Suprapubic skin (tissue), 4 donors: Measurements from ENCODE around the gene THSD7A. TPM values are rescaled to one million over a fixed set of nuclear protein-coding genes. Genes with fewer than 3 reads are reported as not detected.

Experiments
- DNase-seq, 2 donors: peaks; one replicate each; pipeline ENCODE4 v3.0.0-alpha.2; 2019; ENCODE audit warnings: low spot score in 2 of 2
- H3K27ac ChIP-seq: fragments of 200-600 bp; sonication (generic); one replicate; pipeline ENCODE4 v1.5.1; 2019
- H3K27me3 ChIP-seq: fragments of 200-600 bp; sonication (generic); one replicate; pipeline ENCODE4 v1.5.1; 2019
- H3K36me3 ChIP-seq: fragments of 200-600 bp; sonication (generic); one replicate; pipeline ENCODE4 v1.5.1; 2019
- H3K4me1 ChIP-seq: fragments of 200-600 bp; sonication (generic); one replicate; pipeline ENCODE4 v1.5.1; 2019
- H3K4me3 ChIP-seq: fragments of 200-600 bp; sonication (generic); one replicate; pipeline ENCODE4 v1.5.1; 2019; ENCODE audit warnings: mild to moderate bottlenecking
- H3K9me3 ChIP-seq: fragments of 200-600 bp; sonication (generic); one replicate; pipeline ENCODE4 v1.5.1; 2019
- EP300 ChIP-seq: sonication (generic); formaldehyde crosslinking; IDR thresholded peaks from one replicate; pipeline ENCODE4 v1.6.1; 2017; ENCODE audit warnings: antibody characterized with exemption
- POLR2A ChIP-seq, 2 donors: fragments of 450-650 bp; IDR thresholded peaks; one replicate each; pipeline ENCODE4 v1.6.1; 2017; ENCODE audit warnings: antibody characterized with exemption in 2 of 2, mild to moderate bottlenecking in 2 of 2, moderate library complexity in 2 of 2
- POLR2AphosphoS5 ChIP-seq, 3 donors: sonication (generic); formaldehyde crosslinking; IDR thresholded peaks; one replicate each; pipeline ENCODE4 v1.6.1; 2017; ENCODE audit warnings: antibody characterized with exemption in 3 of 3
- WGBS: methylation state at CpG from one replicate; pipeline ENCODE4 v1.1.5; 2018; 5-methylcytosine and 5-hydroxymethylcytosine counted together
- total RNA-seq, 4 donors: library from RNA; depleted of rRNA; stranded (reverse); fragments of >200 nt; gene quantifications; one replicate each; pipeline ENCODE4 v1.1.0, GENCODE V29; 2016
- TF ChIP-seq, protein P1 (sequence below), 2 donors: fragments of 200-600 bp in 1 of 2; fragments of 450-650 bp in 1 of 2; sonication (generic) in 1 of 2; IDR thresholded peaks; one replicate each; pipeline ENCODE4 v1.5.1; 2016 to 2019; ENCODE audit warnings: antibody characterized with exemption in 2 of 2, mild to moderate bottlenecking in 1 of 2, moderate library complexity in 1 of 2

THSD7A gene, protein sequence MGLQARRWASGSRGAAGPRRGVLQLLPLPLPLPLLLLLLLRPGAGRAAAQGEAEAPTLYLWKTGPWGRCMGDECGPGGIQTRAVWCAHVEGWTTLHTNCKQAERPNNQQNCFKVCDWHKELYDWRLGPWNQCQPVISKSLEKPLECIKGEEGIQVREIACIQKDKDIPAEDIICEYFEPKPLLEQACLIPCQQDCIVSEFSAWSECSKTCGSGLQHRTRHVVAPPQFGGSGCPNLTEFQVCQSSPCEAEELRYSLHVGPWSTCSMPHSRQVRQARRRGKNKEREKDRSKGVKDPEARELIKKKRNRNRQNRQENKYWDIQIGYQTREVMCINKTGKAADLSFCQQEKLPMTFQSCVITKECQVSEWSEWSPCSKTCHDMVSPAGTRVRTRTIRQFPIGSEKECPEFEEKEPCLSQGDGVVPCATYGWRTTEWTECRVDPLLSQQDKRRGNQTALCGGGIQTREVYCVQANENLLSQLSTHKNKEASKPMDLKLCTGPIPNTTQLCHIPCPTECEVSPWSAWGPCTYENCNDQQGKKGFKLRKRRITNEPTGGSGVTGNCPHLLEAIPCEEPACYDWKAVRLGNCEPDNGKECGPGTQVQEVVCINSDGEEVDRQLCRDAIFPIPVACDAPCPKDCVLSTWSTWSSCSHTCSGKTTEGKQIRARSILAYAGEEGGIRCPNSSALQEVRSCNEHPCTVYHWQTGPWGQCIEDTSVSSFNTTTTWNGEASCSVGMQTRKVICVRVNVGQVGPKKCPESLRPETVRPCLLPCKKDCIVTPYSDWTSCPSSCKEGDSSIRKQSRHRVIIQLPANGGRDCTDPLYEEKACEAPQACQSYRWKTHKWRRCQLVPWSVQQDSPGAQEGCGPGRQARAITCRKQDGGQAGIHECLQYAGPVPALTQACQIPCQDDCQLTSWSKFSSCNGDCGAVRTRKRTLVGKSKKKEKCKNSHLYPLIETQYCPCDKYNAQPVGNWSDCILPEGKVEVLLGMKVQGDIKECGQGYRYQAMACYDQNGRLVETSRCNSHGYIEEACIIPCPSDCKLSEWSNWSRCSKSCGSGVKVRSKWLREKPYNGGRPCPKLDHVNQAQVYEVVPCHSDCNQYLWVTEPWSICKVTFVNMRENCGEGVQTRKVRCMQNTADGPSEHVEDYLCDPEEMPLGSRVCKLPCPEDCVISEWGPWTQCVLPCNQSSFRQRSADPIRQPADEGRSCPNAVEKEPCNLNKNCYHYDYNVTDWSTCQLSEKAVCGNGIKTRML (N-terminal part only)
- total RNA-seq = 1 to 10 TPM in 2 of 4 donors, under 1 TPM in 2; 0.42 to 5.4 (median 1.2) TPM

DNA sequence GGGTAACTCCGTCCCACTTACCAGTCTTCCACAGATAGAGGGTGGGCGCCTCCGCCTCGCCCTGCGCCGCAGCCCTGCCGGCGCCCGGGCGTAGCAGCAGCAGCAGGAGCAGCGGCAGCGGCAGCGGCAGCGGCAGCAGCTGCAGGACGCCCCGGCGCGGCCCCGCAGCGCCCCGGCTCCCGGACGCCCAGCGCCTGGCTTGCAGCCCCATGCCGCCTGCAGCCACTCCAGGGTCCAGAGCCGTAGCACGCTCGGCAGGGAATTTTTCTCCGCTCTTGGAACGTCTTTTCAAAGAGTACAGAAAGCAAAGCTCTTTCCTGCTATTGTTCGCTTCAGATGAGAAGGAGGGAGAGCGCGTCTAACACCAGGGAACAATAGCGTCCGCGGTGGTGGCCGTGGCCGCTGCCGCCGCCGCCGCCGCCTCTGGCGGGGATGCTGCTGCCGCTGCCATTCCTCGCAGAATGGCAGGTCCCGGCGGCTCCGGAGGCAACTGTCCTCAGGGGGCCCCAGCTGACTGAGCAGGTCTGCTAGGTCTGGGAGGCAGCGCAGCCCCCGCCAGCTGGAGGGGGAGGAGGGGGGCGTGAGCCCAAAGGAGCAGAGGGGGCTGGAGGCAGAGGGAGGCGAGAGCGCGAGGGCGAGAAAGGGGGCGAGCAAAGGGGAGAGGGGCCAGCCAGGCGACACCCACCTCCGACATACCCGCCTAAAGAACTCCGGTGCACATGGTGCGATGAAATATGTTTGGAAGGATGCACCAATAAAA is at the start of gene THSD7A:
THSD7A (minus strand) TSS at position 463 of the 760 bp plus-strand sequence; CDS start at position 211, 252 bp downstream.
- WGBS = 6% methylated on average over 29 of the region's 62 CpGs
- Histone ChIP-seq H3K9me3 (no peaks in the 10 kb centered on the region), H3K36me3 (no peaks in the 10 kb centered on the region), H3K4me1 (peaks cover 15% of the 10 kb centered on the region), H3K27me3 (peaks cover 7% of the 10 kb centered on the region), H3K4me3 (peak within 1 kb of the TSS; percentile 57), H3K27ac (peak within 1 kb of the TSS; percentile 23)
- DNase-seq = peak in 1 of 2 donors; percentile 60
- no peak for TF ChIP-seq POLR2AphosphoS5 (IDR thresholded peaks at IDR 0.05)
- TF ChIP-seq EP300 = no peak

DNA sequence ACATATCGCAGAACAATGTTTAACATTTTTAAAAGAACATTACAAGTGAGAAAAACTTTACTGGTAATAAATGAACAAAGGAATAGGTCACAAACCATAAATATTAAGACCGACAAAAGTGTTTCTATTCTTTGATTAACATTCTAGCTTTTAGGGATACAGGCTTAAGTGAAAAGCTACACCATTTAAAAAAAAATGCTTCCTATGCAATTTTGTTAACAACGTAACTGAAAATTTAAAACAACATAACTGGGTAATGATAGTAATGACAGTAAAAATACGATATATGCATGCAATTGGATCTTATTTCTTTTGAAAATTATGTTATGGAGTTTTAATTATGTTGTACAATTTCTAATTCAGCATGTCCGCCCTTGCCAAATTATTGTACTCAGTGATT is 49.7 kb upstream of the THSD7A start:
- Histone ChIP-seq H3K4me1 (no peaks in the 10 kb centered on the region), H3K27ac (no peak overlapping the region), H3K27me3 (no peaks in the 10 kb centered on the region), H3K9me3 (peaks cover 6% of the 10 kb centered on the region), H3K4me3 (no peak overlapping the region), H3K36me3 (no peaks in the 10 kb centered on the region)
- WGBS = 85% methylated on average over 5 of the region's 5 CpGs
- no peak for DNase-seq
- TF ChIP-seq POLR2A (IDR thresholded peaks at IDR 0.05) (no peak), POLR2AphosphoS5 (IDR thresholded peaks at IDR 0.05) (no peak), EP300 (no peak)
- TF ChIP-seq, protein P1, sequence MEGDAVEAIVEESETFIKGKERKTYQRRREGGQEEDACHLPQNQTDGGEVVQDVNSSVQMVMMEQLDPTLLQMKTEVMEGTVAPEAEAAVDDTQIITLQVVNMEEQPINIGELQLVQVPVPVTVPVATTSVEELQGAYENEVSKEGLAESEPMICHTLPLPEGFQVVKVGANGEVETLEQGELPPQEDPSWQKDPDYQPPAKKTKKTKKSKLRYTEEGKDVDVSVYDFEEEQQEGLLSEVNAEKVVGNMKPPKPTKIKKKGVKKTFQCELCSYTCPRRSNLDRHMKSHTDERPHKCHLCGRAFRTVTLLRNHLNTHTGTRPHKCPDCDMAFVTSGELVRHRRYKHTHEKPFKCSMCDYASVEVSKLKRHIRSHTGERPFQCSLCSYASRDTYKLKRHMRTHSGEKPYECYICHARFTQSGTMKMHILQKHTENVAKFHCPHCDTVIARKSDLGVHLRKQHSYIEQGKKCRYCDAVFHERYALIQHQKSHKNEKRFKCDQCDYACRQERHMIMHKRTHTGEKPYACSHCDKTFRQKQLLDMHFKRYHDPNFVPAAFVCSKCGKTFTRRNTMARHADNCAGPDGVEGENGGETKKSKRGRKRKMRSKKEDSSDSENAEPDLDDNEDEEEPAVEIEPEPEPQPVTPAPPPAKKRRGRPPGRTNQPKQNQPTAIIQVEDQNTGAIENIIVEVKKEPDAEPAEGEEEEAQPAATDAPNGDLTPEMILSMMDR (IDR thresholded peaks at IDR 0.05) = no peak

DNA sequence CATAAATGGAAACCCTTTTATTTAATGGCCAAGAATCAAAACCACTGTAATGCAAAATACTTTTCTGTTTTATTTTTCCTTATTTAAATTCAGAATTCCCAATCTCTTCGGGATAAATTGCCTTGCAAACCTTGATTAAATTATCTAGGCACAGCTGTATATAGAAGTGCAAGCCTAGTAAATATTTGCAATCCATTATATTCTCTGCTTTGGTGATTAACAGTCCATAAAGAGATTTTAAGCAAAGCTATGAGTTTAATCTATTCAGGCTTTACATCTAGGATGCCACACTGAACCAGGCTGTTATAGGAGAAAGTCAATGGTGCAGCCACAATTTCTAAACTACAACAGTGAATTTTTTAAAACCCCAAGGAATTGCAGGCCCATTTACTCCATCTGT is 43.6 kb upstream of the THSD7A start:
- no peak overlapping the region for H3K27ac ChIP-seq
- peaks cover 6% of the 10 kb centered on the region for H3K9me3 ChIP-seq
- H3K4me1 ChIP-seq = no peaks in the 10 kb centered on the region
- TF ChIP-seq EP300 (no peak), POLR2A (IDR thresholded peaks at IDR 0.05) (no peak), POLR2AphosphoS5 (IDR thresholded peaks at IDR 0.05) (no peak)
- TF ChIP-seq, protein P1 (IDR thresholded peaks at IDR 0.05) = no peak
- no peak for DNase-seq
- H3K36me3 ChIP-seq = no peaks in the 10 kb centered on the region
- H3K27me3 ChIP-seq = no peaks in the 10 kb centered on the region
- H3K4me3 ChIP-seq = no peak overlapping the region
- 59% methylated on average over 1 of the region's 1 CpG for whole genome bisulfite sequencing

DNA sequence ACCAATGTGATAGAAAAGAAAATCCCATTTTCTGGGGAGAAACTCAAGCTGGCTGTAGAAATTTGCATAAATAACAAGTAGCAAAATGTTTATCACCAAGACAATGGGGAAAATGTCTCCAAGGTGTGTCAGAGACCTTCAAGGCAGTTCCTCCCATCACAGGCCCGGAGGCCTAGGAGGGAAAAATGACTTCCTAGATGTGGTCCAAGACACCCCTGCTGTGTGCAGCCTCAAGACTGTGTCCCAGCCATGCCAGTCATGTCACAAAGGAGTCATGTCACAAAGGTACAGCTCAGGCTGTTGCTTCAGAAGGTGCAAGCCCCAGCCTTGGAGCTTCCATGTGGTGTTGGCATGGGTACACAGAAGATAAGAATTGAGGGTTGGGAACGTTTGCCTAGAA is 33.7 kb upstream of the THSD7A start:
- Histone ChIP-seq H3K9me3 (peaks cover 6% of the 10 kb centered on the region), H3K36me3 (no peaks in the 10 kb centered on the region), H3K27ac (no peak overlapping the region), H3K4me1 (no peaks in the 10 kb centered on the region), H3K27me3 (no peaks in the 10 kb centered on the region), H3K4me3 (no peak overlapping the region)
- TF ChIP-seq POLR2A (IDR thresholded peaks at IDR 0.05) = no peak
- TF ChIP-seq EP300 = no peak
- TF ChIP-seq POLR2AphosphoS5 (IDR thresholded peaks at IDR 0.05) = no peak
- TF ChIP-seq, protein P1 (IDR thresholded peaks at IDR 0.05) = no peak
- 75% methylated on average over 2 of the region's 2 CpGs for WGBS
- DNase-seq = no peak
